Umbilical cord (tissue), 2 donors: ENCODE results near the gene IGSF9B. TPM values are rescaled to one million over a fixed set of nuclear protein-coding genes. Genes with fewer than 3 reads are reported as not detected.

ENCODE experiments used
- DNase-seq: peaks from one replicate; pipeline ENCODE4 v3.0.0-alpha.2; 2015; ENCODE audit warnings: low spot score
- total RNA-seq: library from RNA; depleted of rRNA; stranded (reverse); fragments of >200 nt; gene quantifications from one replicate; pipeline ENCODE4 v1.2.3, GENCODE V29; 2014; ENCODE audit warnings: low replicate concordance; ENCODE audit not compliant: insufficient read depth

Gene IGSF9B
- total RNA-seq, 1 donor from 2014 or later: 30.1 TPM

GRCh38 chr11:133983660-133984316 is 27.0 kb upstream of the IGSF9B start:
- DNase-seq: no peak

- peak; percentile 25 for DNase-seq
These were observed 26.1 kb upstream of the IGSF9B start for GRCh38 chr11:133982876-133983275.

GRCh38 chr11:133982151-133982550 is 25.4 kb upstream of the IGSF9B start:
- no peak for DNase-seq

- no peak for DNase-seq
These were observed 24.4 kb upstream of the IGSF9B start for GRCh38 chr11:133981156-133981555.

- DNase-seq: no peak
These were observed 23.9 kb upstream of the IGSF9B start for GRCh38 chr11:133980665-133981064.

GRCh38 chr11:133978794-133979193 is 22.0 kb upstream of the IGSF9B start:
- DNase-seq: no peak

GRCh38 chr11:133977067-133977677 is 20.4 kb upstream of the IGSF9B start:
- no peak for DNase-seq

GRCh38 chr11:133975488-133975849 is 18.7 kb upstream of the IGSF9B start:
- DNase-seq: no peak

GRCh38 chr11:133974836-133975487 is 18.2 kb upstream of the IGSF9B start:
- DNase-seq: no peak

GRCh38 chr11:133971881-133972280 is 15.1 kb upstream of the IGSF9B start:
- no peak for DNase-seq

- no peak for DNase-seq
These were observed 12.3 kb upstream of the IGSF9B start for GRCh38 chr11:133969112-133969511.

GRCh38 chr11:133968300-133968699 is 11.5 kb upstream of the IGSF9B start:
- no peak for DNase-seq

GRCh38 chr11:133967599-133968238 is 11.0 kb upstream of the IGSF9B start:
- no peak for DNase-seq

GRCh38 chr11:133966921-133967598 is 10.3 kb upstream of the IGSF9B start:
- no peak for DNase-seq

GRCh38 chr11:133966172-133966651 is 9.4 kb upstream of the IGSF9B start:
- DNase-seq: no peak

GRCh38 chr11:133965031-133965601 is 8.3 kb upstream of the IGSF9B start:
- DNase-seq: no peak

- no peak for DNase-seq
These were observed 7.6 kb upstream of the IGSF9B start for GRCh38 chr11:133964356-133964755.

GRCh38 chr11:133961890-133962289 is 5.1 kb upstream of the IGSF9B start:
- DNase-seq: no peak

- no peak for DNase-seq
These were observed 1.1 kb upstream of the IGSF9B start for GRCh38 chr11:133957900-133958299.

- DNase-seq: no peak
These were observed 785 bp downstream of the IGSF9B start for GRCh38 chr11:133955945-133956421.
